Measurements from ENCODE around the gene TCF15.

TCF15 gene

DNA sequence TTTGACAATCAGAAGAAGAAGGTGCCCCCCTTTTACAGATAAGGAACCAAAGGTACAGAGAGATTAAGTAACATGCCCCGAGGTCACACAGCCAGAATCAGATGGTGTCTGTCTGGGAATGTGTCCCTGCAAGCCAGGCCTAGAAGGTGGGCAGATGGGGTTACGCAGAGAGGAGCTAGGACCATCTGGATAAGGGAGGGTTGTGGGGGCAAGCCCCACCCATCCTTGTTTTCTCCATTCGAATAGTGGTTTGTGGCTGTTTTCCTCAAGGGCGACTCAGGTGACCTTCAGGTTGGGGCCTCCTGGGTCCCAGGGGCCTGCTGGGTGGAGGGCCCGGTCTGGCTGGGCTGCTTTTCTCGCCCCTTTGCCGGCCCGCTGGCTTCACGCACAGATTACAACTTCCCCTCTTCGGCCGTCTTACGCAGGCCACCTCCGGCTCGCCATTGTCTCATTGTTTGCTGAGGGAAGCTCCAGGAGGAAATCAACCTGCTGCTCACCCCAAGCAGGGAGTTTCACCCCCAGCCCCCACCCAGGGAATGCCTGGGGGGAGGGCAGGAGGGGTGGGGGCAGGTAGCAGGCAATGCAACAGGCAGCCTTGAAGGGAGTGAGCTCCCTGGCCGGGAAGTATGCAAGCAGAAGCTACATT is 35.7 kb downstream of the TCF15 start:
- TF ChIP-seq POLR2AphosphoS5 (IDR thresholded peaks at IDR 0.05; ENCODE audit: low read depth, low read length), result no peak
- TF ChIP-seq SIN3A (IDR thresholded peaks at IDR 0.05; ENCODE audit: borderline replicate concordance, insufficient read depth, low read length), result no peak
- TF ChIP-seq, protein P1, sequence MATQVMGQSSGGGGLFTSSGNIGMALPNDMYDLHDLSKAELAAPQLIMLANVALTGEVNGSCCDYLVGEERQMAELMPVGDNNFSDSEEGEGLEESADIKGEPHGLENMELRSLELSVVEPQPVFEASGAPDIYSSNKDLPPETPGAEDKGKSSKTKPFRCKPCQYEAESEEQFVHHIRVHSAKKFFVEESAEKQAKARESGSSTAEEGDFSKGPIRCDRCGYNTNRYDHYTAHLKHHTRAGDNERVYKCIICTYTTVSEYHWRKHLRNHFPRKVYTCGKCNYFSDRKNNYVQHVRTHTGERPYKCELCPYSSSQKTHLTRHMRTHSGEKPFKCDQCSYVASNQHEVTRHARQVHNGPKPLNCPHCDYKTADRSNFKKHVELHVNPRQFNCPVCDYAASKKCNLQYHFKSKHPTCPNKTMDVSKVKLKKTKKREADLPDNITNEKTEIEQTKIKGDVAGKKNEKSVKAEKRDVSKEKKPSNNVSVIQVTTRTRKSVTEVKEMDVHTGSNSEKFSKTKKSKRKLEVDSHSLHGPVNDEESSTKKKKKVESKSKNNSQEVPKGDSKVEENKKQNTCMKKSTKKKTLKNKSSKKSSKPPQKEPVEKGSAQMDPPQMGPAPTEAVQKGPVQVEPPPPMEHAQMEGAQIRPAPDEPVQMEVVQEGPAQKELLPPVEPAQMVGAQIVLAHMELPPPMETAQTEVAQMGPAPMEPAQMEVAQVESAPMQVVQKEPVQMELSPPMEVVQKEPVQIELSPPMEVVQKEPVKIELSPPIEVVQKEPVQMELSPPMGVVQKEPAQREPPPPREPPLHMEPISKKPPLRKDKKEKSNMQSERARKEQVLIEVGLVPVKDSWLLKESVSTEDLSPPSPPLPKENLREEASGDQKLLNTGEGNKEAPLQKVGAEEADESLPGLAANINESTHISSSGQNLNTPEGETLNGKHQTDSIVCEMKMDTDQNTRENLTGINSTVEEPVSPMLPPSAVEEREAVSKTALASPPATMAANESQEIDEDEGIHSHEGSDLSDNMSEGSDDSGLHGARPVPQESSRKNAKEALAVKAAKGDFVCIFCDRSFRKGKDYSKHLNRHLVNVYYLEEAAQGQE (IDR thresholded peaks at IDR 0.05; ENCODE audit: insufficient read depth in 1 of 2, low read depth in 2 of 2, low read length in 2 of 2), result no peak
- TF ChIP-seq TAF1 (IDR thresholded peaks at IDR 0.05; ENCODE audit: borderline replicate concordance, insufficient read depth, low read length), result no peak
- TF ChIP-seq FOXP2 (optimal IDR thresholded peaks at IDR 0.05; ENCODE audit: borderline replicate concordance, extremely low read depth, extremely low read length, insufficient read depth), result no peak

DNA sequence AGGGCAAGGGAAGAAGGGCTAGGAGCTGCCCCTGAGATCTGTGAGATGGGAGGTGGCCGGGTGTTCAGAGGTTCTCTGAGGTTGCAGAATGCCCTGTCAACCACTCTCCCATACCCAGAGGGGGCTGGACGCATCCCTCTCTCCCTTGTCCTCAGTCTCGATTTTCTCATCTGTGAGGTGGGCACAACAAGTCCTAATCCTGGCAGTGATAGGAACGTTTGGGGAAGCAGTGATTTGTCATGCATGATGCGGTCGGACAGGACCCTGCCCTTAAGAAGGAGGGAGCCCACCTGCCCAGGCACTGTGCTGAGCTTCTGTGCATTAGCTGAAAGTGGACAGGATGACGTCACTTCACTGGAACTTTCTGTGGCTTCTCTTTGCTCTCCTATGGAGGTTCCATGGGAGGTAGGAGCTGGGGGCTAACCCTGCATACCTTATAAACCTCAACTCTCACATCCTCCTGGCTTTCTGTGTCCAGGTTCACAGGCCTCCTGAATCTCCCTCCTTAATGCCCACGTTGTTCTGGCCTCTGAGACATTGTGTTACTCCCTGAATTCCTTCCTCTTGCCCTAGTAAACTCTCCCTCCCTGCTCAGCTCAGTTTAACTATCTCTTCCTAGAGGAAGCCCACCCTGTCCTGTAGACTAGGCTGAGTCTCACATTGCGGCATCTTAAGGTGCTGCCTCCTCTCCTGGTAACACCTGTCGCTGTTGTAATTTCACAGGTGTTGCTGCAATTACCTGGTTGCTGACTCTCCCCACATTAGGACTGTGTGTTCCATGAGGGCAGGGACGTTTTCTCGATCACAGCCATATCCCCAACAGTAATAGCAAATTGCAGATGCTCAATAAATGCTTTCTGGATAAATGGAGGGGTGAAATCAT is 36.5 kb downstream of the TCF15 start:
- no peak for TF ChIP-seq POLR2AphosphoS5 (IDR thresholded peaks at IDR 0.05; ENCODE audit: low read depth, low read length)
- TF ChIP-seq, protein P1 (IDR thresholded peaks at IDR 0.05; ENCODE audit: insufficient read depth in 1 of 2, low read depth in 2 of 2, low read length in 2 of 2), result no peak
- TF ChIP-seq TAF1 (IDR thresholded peaks at IDR 0.05; ENCODE audit: borderline replicate concordance, insufficient read depth, low read length), result no peak
- TF ChIP-seq SIN3A (IDR thresholded peaks at IDR 0.05; ENCODE audit: borderline replicate concordance, insufficient read depth, low read length), result no peak

DNA sequence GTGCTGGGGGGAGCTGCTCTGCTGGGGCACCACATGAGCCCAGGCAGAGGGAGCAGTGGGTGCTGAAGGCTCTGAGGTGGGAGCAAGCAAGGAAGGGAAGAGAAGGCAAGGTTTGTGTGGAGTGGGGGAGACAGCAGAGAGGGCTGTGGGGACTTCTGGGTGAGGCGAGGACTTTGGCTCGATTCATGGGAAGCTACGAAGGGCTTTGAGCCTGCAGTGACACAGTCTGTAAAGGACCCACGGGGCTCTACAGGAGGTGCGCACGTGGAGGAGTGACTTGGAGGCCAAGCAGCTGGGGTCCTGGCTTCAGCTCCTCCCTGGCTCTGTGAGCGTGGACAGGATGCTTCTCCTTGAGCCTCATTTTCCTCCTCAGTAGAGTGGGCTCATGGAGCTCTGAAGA is 37.4 kb downstream of the TCF15 start:
- TF ChIP-seq SIN3A (IDR thresholded peaks at IDR 0.05; ENCODE audit: borderline replicate concordance, insufficient read depth, low read length) (no peak), FOXP2 (optimal IDR thresholded peaks at IDR 0.05; ENCODE audit: borderline replicate concordance, extremely low read depth, extremely low read length, insufficient read depth) (no peak), POLR2AphosphoS5 (IDR thresholded peaks at IDR 0.05; ENCODE audit: low read depth, low read length) (no peak), TAF1 (IDR thresholded peaks at IDR 0.05; ENCODE audit: borderline replicate concordance, insufficient read depth, low read length) (no peak)
- TF ChIP-seq, protein P1 (IDR thresholded peaks at IDR 0.05; ENCODE audit: insufficient read depth in 1 of 2, low read depth in 2 of 2, low read length in 2 of 2), result no peak

DNA sequence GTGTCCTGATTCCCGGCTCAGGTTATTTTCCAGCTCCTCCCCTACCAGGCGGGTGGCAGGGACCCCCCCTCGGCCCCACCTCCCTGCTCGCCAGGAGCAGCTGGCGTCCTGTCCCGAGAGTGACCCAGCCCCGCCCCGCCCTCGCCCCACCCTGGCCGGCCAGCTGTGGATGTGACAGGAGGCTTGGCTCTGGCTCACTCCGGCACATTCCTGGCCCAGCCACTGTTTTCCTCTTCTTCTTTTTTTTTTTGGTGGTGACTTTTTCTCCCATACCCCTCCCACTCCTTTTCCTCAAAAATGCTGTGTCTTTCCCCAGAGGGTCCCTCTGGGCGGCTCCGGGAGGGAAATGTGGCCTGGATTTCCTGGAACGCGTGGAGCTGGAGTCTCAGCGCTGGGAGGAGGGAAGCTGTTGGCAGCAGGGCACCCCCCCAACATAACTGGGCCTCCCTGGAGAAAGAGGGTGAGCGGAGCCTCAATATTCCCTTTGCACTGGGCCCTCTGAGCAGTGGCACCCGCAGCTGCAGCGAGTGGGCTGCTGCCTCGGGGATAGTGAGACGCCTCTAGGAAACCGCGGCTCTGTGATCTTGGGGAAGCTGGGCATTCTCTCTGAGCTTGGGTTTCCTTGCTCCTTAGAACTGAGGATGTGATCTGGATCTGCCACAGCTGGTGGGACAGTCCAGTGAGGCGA is 38.2 kb downstream of the TCF15 start:
- TF ChIP-seq, protein P1 (IDR thresholded peaks at IDR 0.05; ENCODE audit: insufficient read depth in 1 of 2, low read depth in 2 of 2, low read length in 2 of 2), result no peak
- TF ChIP-seq SIN3A (IDR thresholded peaks at IDR 0.05; ENCODE audit: borderline replicate concordance, insufficient read depth, low read length) (no peak), FOXP2 (optimal IDR thresholded peaks at IDR 0.05; ENCODE audit: borderline replicate concordance, extremely low read depth, extremely low read length, insufficient read depth) (no peak), POLR2AphosphoS5 (IDR thresholded peaks at IDR 0.05; ENCODE audit: low read depth, low read length) (no peak), TAF1 (IDR thresholded peaks at IDR 0.05; ENCODE audit: borderline replicate concordance, insufficient read depth, low read length) (no peak)

All from PFSK-1 (cell line).